ENCODE measurements around the gene GPR39.

GPR39 gene

DNA sequence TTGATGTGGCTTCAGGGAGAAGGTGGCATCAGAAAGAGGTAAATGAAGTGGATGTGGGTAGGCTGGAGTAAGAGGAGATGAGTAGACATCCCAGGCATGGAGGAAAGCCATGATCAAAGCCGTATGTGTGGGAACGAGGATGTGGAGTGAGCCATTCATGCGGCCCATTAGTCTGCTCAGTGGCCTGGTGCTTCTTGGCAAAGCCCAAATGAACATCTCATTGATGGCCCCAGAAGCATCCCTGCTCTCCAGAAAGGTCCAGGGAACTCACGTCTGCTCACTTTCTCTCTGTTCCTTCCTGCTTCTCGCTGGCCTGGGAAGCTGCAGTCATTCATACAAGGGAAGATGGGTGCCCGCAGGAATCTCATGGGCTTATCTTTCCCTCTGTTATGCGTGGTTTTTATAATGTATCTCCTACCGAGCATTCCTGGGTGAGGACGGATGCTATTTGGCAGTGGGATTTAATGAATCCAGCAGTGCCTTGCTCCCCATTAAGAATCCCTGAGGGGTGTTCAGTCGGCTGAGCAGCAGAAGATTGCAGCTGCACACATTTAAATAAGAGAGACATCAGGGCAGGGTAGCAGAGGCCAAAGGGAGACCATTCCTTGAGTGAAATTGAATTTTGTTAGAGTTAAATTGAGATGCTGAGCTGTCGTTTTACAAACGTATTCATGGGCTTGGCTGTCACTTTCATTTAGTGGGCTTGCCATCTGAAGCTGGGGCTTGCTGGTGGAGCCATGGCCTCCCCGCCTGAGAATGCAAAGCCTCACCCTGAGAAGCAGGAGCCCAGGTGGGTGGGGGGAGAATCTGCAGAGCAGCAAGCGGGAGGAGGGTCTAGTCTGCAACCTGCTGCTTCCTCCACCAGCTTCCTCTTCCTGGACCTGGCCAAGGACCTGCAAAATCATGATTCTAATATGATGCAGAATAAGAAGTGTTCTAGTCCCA lies 188.9 kb downstream of the GPR39 start:
- no peak for DNase-seq

- DNase-seq: no peak
Observed at GRCh38 chr2:132606649-132607048, 190.0 kb downstream of the GPR39 start.

DNA sequence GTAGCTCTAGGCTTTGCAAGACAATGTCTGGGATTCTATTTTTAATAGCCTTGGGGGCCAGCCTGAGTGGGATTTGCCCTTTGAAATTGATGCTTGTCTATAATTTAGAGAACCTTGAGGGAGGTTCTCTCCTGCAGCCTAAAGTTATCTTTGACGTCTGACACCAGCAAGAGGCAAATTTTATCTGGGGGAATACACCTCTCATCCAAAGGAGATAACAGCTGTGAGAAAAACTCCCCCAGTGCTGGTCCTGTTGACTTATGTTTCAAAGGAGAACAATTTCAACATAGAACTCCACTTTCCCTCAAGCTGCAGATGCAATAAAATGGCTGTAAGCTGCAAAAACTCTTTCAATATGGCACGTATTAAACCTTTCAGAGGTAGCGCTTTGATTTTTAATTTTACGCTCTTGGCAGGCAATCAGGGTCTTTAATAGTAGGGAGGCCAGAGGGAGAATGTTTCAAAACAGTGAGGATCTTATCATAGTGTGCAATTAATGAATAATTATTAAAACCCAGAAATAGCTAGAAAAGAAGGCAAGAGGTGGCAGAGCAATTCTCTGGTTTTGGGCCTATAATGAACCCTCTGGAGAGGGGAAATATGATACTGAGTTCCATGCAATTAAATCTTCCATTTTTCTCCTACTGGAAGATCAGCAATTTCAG lies 191.0 kb downstream of the GPR39 start:
- no peak for DNase-seq

DNA sequence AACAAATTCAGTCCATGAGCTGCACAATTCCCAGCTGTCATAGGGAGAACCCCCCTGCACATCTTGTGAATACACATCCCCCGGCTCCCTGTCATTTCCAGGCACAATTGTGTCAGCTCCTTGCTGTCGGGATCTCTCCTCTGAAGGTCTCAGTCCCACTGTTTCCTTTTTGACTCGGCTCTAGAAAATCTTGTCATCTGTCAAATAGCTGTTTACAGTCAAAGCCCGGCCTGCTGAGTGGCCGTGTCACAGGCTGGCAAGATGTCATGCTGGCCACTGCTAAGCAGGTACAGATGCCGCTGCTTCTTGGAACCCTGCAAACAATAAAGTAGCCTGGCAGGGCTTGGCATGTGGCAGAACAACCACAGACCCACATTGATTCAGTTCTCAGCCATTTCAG lies 191.7 kb downstream of the GPR39 start:
- no peak for DNase-seq

DNA sequence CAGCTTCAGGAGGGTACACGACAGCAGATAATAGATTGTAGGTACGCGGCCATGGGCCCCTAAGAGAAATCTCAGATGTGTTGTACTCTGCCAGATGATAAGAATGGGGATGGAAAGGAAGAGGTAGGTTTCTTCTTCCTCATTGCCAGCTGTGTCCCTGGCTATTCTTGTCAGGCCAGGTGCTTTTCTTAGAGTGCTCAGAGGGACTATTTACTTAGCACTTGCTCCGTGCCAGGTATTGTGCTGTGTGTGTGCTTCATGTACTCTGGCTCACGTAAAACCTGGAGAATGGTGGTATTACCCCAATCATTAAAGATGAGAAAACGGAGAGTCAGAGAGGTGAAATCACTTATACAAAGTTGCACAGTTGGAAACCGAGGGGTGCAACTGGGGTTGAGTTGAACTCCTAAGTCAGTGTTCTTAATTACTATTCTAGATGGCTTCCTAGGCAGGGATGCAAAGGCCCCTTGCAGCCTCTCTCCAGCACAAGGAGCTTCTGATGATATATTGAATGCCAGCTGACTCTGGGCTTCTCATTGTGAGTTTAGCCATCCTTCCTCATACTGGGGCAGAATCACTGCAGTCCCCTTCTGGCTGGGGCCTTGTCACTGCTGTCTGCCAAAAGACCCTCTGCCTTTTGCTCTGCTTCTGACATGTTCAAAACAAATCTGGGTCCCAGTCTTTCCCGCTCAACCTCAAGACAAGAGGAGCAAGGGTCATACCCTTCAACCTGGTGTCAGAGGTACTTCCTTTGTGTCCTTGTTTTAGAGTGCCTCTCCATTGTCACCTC lies 192.7 kb downstream of the GPR39 start:
- DNase-seq: no peak

DNA sequence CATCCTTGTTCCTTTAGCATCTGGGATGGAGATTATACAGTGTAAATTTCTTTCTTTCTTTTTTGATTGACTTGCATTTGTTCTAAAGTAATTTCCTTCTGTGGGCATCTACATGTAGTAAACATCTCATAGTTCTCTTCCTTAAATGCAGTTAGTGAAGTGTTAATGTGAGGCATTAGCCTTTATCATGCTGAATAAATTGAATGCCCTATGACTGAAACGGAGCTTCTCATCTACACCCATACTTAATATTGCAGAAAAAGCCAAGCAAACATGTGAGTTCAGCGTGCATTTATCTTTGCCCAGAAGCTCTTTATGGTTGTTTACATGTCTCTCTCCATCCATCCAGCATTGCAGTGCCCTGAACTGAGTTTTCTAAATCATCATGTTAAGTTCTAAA lies 195.1 kb downstream of the GPR39 start:
- no peak for DNase-seq

- DNase-seq: no peak
Observed at GRCh38 chr2:132615329-132616085, 198.9 kb downstream of the GPR39 start.

- no peak for DNase-seq
Observed at GRCh38 chr2:132617989-132618388, 201.4 kb downstream of the GPR39 start.

- no peak for DNase-seq
Observed at GRCh38 chr2:132618734-132619133, 202.1 kb downstream of the GPR39 start.

- peak; percentile 29 for DNase-seq
Observed at GRCh38 chr2:132620115-132620514, 203.5 kb downstream of the GPR39 start.

DNA sequence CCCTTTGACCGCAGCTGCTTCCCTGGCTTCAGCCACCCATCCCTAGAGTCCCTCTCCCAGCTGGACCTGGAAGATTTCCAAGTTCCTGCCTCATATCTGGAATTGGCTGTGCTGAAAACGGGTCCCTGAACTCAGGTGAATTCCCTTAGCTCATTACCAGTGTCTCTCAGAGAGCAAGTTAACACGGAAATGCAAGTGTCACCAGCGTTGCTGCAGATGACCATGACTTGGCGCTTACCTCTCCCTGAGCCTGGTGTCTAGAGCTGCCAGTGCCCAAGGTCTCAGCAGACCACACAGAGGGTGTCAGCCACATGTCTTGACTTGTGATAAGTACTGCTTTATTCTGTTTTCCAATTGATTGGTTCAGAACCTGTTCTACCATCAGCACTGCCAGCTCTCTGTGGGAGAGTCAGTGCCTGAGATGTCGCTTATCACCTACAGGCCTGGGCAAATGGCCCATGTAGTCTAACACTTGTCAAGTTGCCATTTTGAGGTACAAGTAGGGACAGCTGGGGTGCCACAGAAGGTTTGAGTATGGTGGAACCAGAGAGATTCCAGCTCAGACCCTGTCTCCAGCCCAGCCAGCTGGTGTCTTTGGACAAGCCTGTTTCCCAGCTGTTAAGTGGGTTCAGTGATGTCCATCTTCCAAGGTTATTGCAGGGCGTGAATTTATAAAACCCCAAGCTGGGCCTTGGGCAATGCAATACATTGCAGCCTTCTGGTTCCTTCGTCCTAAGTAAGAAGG lies 204.7 kb downstream of the GPR39 start:
- no peak for DNase-seq

DNA sequence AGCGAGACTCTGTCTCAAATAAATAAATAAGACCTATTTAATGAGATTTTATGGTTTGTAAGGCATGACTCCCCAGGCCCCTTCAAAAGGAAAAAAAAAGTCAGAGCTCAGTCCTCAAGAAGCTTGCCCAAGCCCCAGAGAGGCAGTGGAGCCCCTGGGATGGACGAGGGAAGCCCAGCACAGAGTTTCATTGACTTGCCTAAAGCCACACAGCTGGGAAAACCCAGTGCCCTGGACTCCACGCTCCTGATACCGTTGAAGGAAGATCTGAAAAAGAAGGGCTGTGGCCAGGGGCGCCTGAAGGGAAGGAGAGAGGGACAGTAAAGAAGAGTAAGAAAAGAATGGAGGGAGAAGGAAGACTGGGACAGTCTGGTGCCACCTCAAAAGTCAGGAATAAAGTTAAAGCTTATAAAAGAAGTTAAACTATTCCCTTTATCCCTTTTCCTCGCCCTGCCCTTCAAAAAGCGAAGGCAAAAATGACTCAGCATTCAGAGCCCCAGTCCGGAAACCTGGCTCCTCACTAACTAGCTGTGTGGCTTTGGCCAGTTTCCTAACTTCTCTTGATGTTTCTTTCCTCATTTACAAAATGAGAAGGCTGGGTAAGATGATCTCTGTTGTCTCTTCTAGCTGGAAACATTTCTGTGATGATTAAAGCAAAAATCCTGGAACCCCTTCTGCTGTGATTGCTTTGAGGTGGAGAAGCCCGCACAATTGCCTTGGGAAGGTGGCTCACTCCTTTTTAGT lies 206.7 kb downstream of the GPR39 start:
- DNase-seq: peak; percentile 31

GRCh38 chr2:132627536-132627935 lies 210.9 kb downstream of the GPR39 start:
- no peak for DNase-seq

DNA sequence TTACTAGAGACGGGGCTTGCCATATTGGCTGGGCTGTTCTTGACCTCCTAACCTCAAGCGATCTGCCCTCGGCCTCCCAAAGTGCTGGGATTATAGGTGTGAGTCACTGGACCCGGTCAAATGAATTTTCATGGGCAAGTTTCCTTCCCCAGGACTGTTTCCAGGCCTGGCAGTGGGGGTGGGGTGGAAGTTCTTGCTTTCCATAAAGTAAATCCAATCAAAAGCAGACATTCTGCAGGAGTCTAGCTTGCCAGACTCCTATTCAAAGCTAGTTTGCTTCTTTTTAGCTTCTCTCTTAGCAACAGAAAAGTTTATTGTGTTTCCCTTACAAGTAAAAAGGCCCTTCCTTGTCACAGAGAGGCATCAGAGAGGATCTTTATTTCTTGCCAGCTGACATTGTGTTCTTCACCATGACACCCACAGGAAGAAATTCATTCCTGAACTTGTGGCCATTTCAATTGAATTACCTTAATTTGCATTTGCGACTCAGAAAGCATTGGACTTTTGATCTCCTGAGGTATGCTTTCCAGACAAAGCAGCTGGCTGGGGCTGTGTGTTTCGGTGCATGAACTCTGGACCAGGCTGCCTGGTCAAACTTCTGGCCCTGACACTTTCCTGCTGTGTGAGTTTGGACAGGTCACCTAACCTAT lies 215.5 kb downstream of the GPR39 start:
- no peak for DNase-seq

GRCh38 chr2:132633635-132634034 lies 217.0 kb downstream of the GPR39 start:
- no peak for DNase-seq

DNA sequence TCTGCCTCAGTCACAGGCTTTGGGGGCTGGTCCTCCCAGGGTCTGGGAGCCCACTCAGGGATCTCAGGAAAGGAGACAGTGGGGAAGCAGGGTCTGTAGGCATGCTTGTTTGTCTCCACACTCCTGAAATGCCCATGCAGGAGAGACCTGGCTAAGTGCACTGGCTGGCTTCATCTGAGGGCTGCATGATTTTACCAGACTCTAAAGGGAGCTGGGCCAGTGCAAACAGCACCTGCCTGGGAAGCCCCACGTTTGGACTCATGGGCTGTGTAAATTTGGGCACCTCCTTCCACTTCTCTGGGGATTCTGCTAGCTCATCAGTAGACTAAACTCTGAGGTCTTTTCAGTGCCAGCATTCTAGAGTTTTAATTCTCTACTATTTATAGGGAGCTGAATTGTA lies 219.7 kb downstream of the GPR39 start:
- no peak for DNase-seq

DNA sequence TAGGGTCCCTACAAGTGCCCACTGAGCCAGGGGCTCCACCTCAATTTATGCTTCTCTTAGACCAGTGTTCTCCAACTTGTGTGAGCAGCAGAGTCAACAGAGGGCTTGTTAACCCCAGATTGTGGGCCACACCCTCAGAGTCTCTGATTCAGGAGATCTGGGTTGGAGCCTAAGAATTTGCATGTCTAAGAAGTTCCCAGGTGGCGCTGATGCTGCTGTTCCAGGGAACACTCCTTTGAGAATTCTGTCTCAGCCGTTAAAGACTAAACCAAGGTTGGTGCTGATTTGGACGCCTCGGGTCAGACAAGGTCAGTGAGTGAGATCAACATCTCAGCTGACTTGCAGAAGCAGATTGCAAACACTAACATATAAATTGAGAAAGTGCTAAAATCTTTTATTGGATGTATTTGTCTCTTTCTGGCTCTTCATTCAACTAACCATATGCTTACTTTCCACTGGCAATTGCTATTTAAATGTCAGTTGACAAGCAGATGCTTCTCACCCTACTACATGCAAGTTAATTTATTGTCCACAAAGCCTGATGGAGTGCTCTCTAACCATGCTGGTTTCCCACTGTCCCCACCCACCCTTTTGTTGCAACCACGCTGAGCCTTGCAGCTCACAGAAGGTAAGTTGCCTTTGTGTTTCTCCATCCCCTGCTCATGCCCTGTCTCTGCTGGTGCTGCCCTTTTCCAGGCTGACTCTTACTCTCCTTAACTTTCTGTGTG lies 221.9 kb downstream of the GPR39 start:
- no peak for DNase-seq

DNA sequence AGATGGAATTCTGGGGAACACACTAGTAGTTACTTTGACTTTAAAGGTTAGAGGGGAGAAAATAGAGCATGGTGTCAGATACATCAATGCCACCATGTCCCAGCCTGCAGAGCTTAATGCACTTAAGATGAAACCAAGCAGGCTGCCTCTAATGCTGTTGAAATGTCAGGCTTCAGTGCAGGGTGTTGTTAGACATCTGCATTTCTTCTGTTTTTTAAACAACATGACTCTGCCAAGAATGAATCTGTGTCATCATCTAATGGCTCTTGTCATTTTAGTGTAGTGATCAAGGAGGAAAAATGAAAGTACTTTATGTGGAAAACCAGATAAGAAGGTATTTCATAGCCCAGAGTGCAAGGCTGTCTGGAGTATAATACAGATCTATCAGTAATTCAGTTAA lies 223.5 kb downstream of the GPR39 start:
- DNase-seq: no peak

GRCh38 chr2:132641819-132642218 lies 225.2 kb downstream of the GPR39 start:
- DNase-seq: no peak

DNA sequence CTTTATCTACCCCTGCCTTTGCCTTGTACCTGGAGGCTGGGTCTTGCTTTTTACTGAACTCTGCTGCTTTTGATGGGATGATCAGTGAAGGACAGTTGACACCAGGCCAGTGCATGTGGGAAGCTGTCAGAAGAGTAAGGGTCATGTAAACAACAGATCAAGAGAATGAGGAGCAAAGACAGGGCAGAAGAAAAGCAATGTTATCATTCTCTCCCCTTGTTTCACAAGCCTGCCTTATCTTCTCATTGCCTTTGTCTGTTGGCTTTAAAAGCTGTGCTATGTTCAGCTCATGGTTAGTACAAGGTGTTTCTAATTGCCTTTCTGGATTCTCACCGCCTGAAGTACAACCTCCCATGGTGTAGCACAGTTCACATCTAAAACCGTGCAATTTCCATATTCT lies 225.8 kb downstream of the GPR39 start:
- no peak for DNase-seq

All from fibroblast of skin of back (primary cell).